NCI-H446 treated with DMSO at 0.1 percent for 48 hours (cell line): ENCODE results near the gene LGALS14.

Source experiments
- DNase-seq: peaks from one replicate; lab custom pipeline; 2025; lab: John Stamatoyannopoulos, UW

LGALS14 gene

DNA sequence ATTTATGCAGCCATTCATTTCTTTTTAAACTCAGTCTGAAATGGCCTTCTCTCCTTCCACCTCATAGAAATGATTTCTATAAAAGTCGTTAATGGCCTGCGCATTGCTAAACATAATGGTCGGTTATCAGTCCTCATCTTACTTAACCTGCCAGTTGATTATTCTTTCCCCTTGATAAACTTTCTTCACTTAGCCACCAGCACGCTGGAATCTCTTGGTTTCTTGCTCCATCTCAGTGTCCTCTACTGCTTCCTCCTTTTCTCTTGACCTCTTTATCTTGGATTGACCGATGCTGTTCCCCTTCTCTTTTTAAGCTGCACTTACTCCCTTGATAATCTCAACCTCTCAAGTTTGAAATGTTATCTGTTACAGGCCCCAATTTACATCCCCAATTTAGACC is 45.7 kb downstream of the LGALS14 start:
- no peak for DNase-seq

GRCh38 chr19:39752390-39752789 is 48.1 kb downstream of the LGALS14 start:
- no peak for DNase-seq

- no peak for DNase-seq
These were observed 48.5 kb downstream of the LGALS14 start for GRCh38 chr19:39752795-39753194.

- DNase-seq, result no peak
These were observed 50.3 kb downstream of the LGALS14 start for GRCh38 chr19:39754544-39754943.

DNA sequence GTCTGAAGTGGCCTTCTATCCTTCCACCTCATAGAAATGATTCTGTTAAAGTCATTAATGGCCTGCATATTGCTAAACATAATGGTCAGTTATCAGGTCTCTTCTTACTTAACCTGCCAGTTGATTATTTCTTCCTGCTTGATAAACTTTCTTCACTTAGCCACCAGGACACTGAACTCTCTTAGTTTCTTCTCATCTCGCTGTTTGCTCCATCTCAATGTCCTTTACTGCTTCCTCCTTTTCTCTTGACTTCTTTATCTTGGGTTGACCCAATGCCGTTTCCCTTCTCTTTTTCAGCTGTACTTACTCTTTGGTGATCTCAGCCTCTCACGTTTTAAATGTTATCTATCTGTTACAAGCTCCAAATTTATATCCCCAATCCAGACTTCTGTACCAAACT is 50.7 kb downstream of the LGALS14 start:
- DNase-seq, result no peak
